MM.1S (cell line): Measurements from ENCODE around the gene CTNNA2.

ENCODE experiments used
- CTCF ChIP-seq: fragments of 300-600 bp; sonication (generic); IDR thresholded peaks from 2 replicates; pipeline ENCODE4 v1.5.1; 2016; ENCODE audit warnings: antibody characterized with exemption, low read length, mixed read lengths
- EZH2phosphoT487 ChIP-seq: fragments of 300-600 bp; sonication (generic); IDR thresholded peaks from 2 replicates; pipeline ENCODE4 v1.6.1; 2018; ENCODE audit warnings: antibody characterized with exemption, low read length

GRCh38 chr2:80573950-80574349 lies 1061.1 kb downstream of the CTNNA2 start:
- TF ChIP-seq CTCF (no peak), EZH2phosphoT487 (no peak)
